HG03469 (cell line): ENCODE data around the gene GPR17.

Experiments used
- ATAC-seq: cut with Tn5 transposase; IDR thresholded peaks from one replicate; pipeline ENCODE4 v1.9.1; 2021; ENCODE audit warnings: mild to moderate bottlenecking, moderate library complexity, moderate number of reproducible peaks; ENCODE audit not compliant: unreplicated experiment

GPR17 gene

GRCh38 chr2:127628767-127629614 is 17.0 kb upstream of the GPR17 start:
- ATAC-seq: no peak

DNA sequence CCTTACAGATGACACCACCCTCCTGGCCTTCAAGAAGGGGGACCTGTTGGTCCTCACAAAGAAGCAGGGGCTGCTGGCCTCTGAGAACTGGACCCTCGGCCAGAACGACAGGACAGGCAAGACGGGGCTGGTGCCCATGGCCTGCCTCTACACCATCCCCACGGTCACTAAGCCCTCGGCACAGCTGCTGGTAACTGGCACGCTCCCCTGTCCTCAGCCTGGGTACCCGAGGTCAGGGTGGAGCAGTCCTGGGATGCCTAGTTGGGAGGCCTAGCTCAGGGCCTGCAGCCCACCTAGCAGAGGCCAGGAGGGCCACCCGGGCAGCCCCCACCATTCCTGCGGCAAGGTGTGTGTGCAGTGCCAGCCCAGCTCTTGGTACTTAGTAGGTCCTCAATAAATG is 16.3 kb upstream of the GPR17 start:
- no peak for ATAC-seq

GRCh38 chr2:127630096-127630863 is 15.7 kb upstream of the GPR17 start:
- ATAC-seq: no peak

GRCh38 chr2:127630864-127631540 is 15.0 kb upstream of the GPR17 start:
- ATAC-seq: no peak

DNA sequence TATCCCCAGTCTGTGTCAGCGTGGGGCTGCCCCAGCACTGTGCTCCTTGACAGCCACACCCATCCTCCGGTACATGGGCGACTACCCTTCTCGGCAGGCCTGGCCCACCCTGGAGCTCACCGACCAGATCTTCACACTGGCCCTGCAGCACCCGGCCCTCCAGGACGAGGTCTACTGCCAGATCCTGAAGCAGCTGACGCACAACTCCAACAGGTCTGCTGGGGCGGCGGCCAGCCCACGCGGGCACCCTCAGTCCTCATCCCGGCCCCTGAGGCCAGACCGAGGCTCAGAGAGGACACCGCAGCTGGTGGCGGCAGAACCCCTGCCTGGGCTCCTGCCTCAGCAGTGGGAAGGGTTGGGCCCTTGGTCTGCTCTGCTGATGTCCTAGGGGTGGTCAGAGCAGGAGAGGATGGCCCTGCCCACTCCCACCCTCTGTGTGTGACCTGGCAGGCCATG is 14.4 kb upstream of the GPR17 start:
- no peak for ATAC-seq

DNA sequence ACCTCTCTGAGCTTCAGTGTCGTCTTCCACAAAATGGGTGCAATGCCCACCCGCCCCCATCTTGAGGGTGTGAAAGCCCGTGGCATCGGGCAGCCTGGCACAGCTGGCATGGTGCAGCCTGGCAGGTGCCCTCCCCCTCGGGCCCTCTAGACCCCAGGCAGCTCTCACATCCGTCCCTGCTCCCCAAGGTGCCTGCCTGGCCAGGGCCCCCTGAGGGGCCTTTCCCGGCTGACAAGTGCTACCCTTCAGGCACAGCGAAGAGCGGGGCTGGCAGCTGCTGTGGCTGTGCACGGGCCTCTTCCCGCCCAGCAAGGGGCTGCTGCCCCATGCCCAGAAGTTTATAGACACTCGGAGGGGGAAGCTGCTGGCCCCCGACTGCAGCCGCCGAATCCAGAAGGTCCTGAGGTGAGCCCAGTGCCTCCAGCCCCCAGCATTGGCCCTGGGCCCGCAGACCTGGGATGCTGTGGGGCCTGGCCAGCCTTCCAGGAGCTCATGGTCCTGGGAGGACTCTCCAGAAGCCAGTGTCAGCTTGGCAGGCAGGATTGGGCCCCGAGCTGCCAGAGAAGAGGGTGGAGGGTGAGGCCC is 13.9 kb upstream of the GPR17 start:
- ATAC-seq: no peak

DNA sequence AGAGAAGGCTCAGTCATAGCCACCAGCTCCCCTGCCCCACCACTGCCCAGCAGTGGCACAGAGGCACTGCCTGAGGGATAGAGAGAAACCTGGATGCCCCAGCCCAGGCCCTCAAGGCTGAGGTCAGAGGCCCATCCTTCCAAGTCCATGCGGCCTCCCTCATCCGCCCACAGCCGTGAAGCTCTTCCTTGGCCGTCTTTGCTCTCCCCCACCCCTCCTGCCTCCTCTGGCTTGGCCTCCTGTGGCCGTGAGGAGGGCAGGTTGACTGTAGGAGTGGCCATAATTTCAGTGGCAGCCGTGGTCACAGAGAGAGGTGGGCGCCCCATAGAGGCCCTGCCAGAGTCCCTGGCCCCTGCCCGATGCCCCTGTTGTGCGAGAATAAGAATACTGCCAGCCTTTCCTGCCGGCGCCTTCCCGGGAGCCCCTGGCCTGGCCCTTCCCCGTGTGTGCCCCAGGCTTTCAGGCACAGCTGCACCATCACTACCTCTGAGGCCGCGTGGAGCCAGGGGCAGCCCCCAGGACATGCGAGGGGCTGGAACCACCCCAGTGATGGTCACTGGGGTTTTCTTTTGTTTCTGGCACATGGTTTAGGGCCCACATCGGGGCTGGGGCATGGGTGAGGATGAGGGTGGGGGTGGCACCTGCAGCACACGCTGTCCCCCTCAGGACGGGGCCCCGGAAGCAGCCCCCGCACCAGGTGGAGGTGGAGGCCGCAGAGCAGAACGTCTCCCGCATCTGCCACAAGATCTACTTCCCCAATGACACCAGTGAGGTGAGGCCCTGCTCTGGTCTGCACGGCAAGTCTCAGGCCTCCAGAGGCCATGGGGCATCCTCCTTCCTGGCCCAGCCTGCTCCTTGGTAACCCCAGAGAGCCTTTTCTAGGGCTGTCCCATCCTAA is 13.1 kb upstream of the GPR17 start:
- ATAC-seq: peak; percentile 44

DNA sequence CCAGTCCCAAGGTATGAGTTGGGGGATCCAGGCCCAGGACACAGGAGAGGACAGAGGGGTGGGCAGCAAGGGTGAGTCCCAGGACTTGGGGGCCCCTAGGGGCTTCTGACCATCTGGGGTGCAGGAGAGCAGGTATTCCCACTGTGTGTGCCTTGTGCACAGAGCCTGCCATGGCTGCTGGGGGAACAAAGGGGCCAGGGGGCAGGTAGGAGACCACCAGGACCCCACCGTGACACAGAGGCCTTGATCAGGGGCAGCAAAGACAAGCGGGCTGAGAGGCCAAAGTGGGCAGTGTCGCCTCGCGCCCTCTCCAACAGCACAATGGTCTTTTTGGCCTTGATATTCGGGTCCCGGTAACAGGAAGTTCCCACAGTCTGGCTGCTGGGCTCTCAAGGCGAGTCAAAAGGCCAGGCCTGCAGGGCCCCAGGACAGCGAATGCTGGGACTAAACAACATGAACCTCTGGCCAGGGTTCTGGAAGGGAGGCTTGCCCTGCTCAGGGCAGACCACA is 12.3 kb upstream of the GPR17 start:
- no peak for ATAC-seq

DNA sequence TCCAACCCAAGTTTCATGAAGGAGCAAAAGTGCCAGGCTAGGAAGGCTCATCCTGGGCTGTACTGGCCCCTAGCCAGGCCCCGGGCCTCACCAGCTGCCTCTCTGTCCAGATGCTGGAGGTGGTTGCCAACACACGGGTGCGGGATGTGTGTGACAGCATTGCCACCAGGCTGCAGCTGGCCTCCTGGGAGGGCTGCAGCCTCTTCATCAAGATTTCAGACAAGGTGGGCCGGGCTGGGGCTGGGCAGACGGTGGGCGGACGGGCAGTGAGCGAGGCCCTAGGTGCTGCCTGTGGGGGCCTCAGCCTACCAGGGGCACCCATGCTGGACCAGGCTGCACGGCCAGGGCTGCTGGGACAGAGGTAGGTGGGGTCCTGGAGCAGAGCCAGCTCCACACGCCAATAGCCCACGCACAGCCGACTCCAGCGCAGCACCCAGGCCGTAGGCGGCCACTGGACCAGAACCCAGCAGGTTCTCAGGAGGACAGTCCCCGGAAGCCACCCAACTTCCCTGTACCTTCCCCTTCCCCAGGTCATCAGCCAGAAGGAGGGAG is 11.8 kb upstream of the GPR17 start:
- no peak for ATAC-seq

GRCh38 chr2:127634626-127635379 is 11.2 kb upstream of the GPR17 start:
- no peak for ATAC-seq

DNA sequence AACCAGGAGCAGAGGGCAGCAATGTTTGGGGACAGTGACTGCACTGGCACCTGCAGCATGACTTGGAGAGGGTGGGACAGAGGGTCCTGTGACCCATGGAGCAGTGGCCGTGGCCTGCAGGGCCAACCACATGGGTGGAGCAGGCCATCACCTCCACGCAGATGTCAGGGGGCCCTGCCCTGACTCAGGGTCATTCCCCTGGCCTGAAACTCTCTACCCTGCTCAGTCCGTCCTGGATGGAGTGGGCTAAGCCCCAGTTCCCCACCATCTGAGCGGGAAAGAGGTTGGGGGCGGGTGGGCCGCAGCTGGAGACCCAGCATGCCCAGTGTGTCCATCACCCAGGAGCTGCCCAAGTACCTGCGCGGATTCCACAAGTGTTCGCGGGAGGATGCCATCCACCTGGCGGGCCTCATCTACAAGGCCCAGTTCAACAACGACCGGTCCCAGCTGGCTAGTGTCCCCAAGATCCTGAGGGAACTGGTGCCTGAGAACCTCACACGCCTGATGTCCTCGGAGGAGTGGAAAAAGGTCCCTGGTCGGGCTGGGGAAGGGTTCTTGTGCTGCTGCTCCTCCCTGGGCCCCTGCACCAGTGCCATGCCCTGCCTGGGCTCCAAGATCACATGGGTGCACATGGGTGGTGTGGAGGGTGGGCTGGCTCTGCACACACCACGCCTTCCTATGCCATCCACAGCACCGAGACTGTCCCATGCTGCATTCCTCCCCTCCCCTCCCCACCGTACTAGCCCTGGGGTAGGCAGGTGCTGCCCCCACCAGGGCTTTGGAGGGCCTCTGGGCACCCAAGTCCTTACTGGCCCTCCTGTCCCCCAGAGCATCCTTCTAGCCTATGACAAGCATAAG is 10.3 kb upstream of the GPR17 start:
- ATAC-seq: no peak

- no peak for ATAC-seq
Observed at GRCh38 chr2:127636248-127637235, 9.4 kb upstream of the GPR17 start.

DNA sequence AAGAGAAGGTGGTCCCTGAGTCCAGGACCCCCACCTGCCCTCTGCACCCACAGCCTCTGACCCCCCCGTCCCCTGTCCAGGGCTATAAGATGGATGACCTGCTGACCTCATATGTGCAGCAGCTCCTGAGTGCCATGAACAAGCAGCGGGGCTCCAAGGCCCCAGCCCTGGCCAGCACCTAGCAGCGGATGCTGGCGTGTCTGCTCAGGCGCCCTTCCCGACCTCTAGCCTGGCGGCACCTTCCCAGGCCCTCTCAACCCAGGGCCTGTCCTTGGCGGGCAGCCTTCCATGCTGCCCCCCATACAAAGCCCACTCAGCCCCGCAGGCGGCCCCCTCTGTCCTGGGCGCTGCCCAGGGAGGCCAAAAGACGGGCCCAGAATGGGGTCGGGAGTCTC is 8.7 kb upstream of the GPR17 start:
- ATAC-seq: no peak

- ATAC-seq: no peak
Observed at GRCh38 chr2:127637725-127638252, 8.2 kb upstream of the GPR17 start.

DNA sequence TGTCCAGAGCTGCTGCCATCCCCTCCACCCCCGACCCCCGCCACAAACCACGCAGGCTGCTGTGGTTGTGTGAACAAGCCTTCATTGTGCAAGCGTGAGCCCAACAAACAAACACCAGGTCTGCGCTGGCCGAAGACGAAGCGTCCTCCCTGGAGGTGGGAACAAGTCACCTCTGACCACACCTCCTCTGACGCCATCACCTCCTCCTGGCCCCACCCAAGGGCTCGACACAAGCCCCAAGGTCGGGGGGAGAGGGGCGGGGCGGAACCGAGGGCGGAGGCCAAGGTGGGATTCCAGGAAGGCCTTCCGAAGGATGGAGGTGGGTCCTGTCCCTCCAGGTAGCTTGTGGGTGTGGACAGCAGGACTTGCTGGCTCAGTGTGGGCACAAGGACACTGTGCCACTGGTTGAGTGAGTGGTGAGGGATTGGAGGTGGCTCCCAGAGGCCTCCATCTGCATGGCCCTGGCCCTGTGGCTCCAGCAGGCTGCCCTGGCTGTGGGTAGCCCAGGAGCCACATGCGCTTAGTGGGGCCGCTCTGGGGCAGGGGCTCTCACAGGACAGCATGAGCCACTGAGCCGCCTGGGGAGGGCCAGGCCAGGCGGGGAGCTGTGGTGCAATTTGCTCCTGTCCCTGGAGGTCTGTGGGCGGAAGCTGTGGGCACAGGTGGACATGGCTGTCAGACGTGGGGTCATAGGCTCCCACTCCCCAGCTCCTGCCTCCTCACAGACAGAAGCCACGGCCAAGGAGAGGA is 7.4 kb upstream of the GPR17 start:
- no peak for ATAC-seq

- ATAC-seq: no peak
Observed at GRCh38 chr2:127639111-127639474, 6.9 kb upstream of the GPR17 start.
